Measurements from ENCODE around the gene KIAA1328. TPM values are rescaled to one million over a fixed set of nuclear protein-coding genes. Genes with fewer than 3 reads are reported as not detected.

The KIAA1328 gene
- total RNA-seq, 4 donors from 2014 or later: 3.4 to 8.3 (median 6.6) TPM

DNA sequence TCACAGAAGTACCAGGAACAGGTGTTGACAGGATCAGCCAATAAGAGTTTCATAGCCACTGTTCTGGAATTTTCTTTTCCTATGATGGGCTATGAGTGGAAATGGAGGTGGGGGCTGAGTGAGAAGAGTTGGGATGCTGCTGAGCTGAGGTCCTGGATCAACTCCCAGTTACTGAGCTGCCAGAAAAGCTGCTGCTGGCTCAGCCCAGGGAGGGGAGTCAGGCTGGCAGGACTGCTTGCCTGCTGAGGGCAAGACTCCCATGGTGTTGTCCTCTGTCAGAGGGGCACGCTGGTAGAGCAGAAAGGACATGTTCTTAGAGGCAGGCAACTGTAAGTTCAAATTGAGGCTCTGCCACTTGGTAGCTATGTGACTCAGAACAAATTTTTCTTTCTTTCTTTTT, 11.9 kb upstream of the KIAA1328 start:
- Histone ChIP-seq H3K4me3 (no peak overlapping the region), H3K4me1 (no peaks in the 10 kb centered on the region), H3K36me3 (peaks cover 0 to 4% of the 10 kb centered on the region in 2 donors), H3K9me3 (no peaks in the 10 kb centered on the region), H3K27ac (no peak overlapping the region), H3K27me3 (no peaks in the 10 kb centered on the region)
- DNase-seq: no peak
- TF ChIP-seq POLR2A (IDR thresholded peaks at IDR 0.05): no peak
- TF ChIP-seq, protein P1, sequence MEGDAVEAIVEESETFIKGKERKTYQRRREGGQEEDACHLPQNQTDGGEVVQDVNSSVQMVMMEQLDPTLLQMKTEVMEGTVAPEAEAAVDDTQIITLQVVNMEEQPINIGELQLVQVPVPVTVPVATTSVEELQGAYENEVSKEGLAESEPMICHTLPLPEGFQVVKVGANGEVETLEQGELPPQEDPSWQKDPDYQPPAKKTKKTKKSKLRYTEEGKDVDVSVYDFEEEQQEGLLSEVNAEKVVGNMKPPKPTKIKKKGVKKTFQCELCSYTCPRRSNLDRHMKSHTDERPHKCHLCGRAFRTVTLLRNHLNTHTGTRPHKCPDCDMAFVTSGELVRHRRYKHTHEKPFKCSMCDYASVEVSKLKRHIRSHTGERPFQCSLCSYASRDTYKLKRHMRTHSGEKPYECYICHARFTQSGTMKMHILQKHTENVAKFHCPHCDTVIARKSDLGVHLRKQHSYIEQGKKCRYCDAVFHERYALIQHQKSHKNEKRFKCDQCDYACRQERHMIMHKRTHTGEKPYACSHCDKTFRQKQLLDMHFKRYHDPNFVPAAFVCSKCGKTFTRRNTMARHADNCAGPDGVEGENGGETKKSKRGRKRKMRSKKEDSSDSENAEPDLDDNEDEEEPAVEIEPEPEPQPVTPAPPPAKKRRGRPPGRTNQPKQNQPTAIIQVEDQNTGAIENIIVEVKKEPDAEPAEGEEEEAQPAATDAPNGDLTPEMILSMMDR (IDR thresholded peaks at IDR 0.05 in 4 of 5, conservative IDR thresholded peaks at IDR 0.05 in 1 of 5): no peak
- intact Hi-C loops (cut with DNase I; ENCODE audit: low total_unique reads) (no loop called here), in situ Hi-C loops (cut with MboI; ENCODE audit: low sequenced_read_pairs in 4 of 4) (loop anchor here in 1 of 4 donors (10.0 kb wide), 1 partner anchor 132 kb away; no protein-coding TSS in a partner anchor)
- ATAC-seq: no peak

DNA sequence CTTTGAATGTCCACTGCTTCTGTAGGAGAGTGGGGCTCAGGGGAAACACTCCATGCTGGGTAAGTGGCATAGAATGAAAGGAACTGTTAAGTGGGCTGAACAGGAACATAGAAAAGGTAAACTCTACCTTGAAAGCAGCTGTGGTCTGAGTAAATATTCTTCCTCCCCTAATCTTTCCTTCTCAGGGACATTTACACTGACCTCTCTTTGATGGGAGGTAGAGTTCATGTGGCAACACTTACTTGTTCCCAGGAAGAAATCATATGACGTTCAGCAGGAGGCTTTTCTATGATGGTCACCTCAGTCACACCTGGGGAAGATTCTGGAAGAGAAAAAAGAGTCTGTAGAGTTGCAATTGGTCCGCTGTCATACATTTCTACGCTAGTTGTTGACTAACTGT, 10.3 kb upstream of the KIAA1328 start:
- no peaks in the 10 kb centered on the region for H3K4me1 ChIP-seq

DNA sequence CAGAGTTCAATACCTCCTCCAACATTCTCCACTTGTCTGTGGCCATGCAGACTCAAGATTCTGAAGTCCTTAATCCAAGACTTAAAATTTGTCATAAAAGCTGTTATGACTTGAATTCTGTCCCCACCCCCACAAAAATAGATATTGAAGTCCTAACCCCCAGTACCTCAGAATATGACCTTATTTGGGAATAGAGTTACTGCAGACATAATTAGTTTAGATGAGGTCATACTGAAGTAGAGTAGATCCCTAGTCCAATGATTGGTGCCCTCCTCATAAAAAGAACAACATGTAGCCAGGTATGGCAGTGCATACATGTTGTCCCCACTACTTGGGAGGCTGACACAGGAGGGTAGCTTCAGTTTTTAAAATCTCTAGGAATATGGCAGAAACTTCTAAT, 9.3 kb upstream of the KIAA1328 start:
- in situ Hi-C loops (cut with MboI; ENCODE audit: low sequenced_read_pairs in 4 of 4): loop anchor here in 1 of 4 donors (10.0 kb wide), 1 partner anchor 135 kb away; no protein-coding TSS in a partner anchor

More for the DNA sequence above, 10.3 kb upstream of the KIAA1328 start:
- Histone ChIP-seq H3K27me3 (no peaks in the 10 kb centered on the region), H3K27ac (no peak overlapping the region), H3K4me3 (no peak overlapping the region), H3K36me3 (peaks cover 0 to 4% of the 10 kb centered on the region in 2 donors), H3K9me3 (no peaks in the 10 kb centered on the region)
- in situ Hi-C loops (cut with MboI; ENCODE audit: low sequenced_read_pairs in 4 of 4) (loop anchor here in 1 of 4 donors (10.0 kb wide), 1 partner anchor 134 kb away; no protein-coding TSS in a partner anchor), intact Hi-C loops (cut with DNase I; ENCODE audit: low total_unique reads) (no loop called here)
- ATAC-seq (no peak), DNase-seq (no peak)
- no peak for TF ChIP-seq POLR2A (IDR thresholded peaks at IDR 0.05)
- TF ChIP-seq, protein P1 (IDR thresholded peaks at IDR 0.05 in 4 of 5, conservative IDR thresholded peaks at IDR 0.05 in 1 of 5): no peak

DNA sequence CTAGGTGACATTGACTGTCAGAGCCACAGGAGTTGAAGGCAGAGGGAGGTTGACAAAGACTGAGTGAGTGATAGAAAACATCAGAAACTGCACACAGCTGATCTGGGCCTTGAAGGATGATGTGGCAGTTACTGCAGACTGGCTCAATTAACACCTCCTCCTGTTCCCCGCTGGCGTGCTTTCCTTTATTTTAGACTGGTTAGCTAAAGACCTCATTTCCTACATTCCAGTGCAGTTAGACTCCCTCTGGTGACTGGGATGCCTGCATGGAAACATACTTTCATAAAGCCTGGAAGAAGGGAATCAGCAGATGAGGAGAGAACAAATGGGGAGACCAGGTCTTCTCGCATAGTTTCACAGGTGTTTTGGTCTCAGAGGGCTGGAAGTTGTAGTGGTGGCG, 7.2 kb upstream of the KIAA1328 start:
- Histone ChIP-seq H3K4me1 (no peaks in the 10 kb centered on the region), H3K36me3 (peaks cover 0 to 4% of the 10 kb centered on the region in 2 donors), H3K9me3 (no peaks in the 10 kb centered on the region), H3K4me3 (no peak overlapping the region), H3K27ac (no peak overlapping the region), H3K27me3 (no peaks in the 10 kb centered on the region)
- in situ Hi-C loops (cut with MboI; ENCODE audit: low sequenced_read_pairs in 4 of 4) (no loop called here), intact Hi-C loops (cut with DNase I; ENCODE audit: low total_unique reads) (no loop called here)
- DNase-seq (no peak), ATAC-seq (no peak)
- no peak for TF ChIP-seq POLR2A (IDR thresholded peaks at IDR 0.05)
- TF ChIP-seq, protein P1 (IDR thresholded peaks at IDR 0.05 in 4 of 5, conservative IDR thresholded peaks at IDR 0.05 in 1 of 5): no peak

More for the DNA sequence above, 9.3 kb upstream of the KIAA1328 start:
- no peaks in the 10 kb centered on the region for H3K27me3 ChIP-seq
- H3K36me3 ChIP-seq: peaks cover 0 to 4% of the 10 kb centered on the region in 2 donors
- TF ChIP-seq POLR2A (IDR thresholded peaks at IDR 0.05): no peak
- TF ChIP-seq, protein P1 (IDR thresholded peaks at IDR 0.05 in 4 of 5, conservative IDR thresholded peaks at IDR 0.05 in 1 of 5): no peak
- no peak overlapping the region for H3K27ac ChIP-seq
- no peaks in the 10 kb centered on the region for H3K4me1 ChIP-seq
- ATAC-seq (no peak), DNase-seq (no peak)
- H3K4me3 ChIP-seq: no peak overlapping the region
- intact Hi-C loops (cut with DNase I; ENCODE audit: low total_unique reads): no loop called here
- no peaks in the 10 kb centered on the region for H3K9me3 ChIP-seq

DNA sequence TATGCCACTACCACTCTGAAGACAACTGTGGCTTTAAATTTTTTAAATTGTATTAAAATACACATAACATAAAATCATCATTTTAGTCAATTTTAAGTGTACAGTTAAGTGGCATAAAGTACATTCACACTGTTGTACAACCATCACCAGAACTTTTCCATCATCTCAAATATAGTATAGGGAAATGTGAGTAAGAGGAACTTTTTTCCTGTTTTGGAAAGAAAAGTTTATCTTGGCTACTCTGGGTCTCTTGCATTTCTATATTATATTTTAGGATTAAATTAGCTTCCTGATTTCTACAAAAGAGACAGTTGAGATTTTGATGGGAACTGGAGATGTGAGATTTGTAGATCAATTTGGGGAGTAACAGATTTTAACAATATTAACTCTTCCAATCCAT, 3.4 kb upstream of the KIAA1328 start:
- intact Hi-C loops (cut with DNase I; ENCODE audit: low total_unique reads): no loop called here

More for the DNA sequence above, 3.4 kb upstream of the KIAA1328 start:
- no peaks in the 10 kb centered on the region for H3K36me3 ChIP-seq
- in situ Hi-C loops (cut with MboI; ENCODE audit: low sequenced_read_pairs in 4 of 4): no loop called here
- no peak for TF ChIP-seq POLR2A (IDR thresholded peaks at IDR 0.05)
- TF ChIP-seq, protein P1 (IDR thresholded peaks at IDR 0.05 in 4 of 5, conservative IDR thresholded peaks at IDR 0.05 in 1 of 5): no peak
- H3K4me3 ChIP-seq: no peak overlapping the region
- H3K4me1 ChIP-seq: peaks cover 14 to 17% of the 10 kb centered on the region in 2 donors
- H3K9me3 ChIP-seq: no peaks in the 10 kb centered on the region
- no peak overlapping the region for H3K27ac ChIP-seq
- ATAC-seq (no peak), DNase-seq (no peak)
- no peaks in the 10 kb centered on the region for H3K27me3 ChIP-seq
